ENCODE data around the gene SCN8A.

Gene SCN8A

DNA sequence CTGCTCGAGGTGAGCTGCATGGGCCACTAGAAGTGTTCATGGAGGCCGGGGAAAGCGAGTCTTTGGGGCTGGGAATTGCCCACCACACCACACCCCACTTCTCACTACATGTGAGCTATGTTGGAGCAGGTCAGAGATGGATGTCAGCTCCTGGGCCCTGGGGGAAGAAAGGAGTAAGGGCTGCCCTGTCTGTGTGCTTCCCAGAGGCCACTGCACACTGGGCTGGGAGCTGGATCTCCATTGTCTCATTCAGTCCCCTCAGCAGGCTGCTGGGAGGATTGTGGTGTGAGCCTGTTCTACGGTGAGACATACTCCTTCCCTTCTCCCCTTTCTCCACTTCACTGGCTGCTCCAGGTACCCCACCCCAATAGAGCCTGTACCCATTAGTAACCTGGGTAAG, 247.0 kb downstream of the SCN8A start:
- H3K27me3 Mint-ChIP-seq (ENCODE audit: low read depth): peaks cover 4% of the 10 kb centered on the region
- H3K27ac Mint-ChIP-seq: peak overlapping the region; percentile 5 to 69 (median 8)
- TF ChIP-seq, protein P1, sequence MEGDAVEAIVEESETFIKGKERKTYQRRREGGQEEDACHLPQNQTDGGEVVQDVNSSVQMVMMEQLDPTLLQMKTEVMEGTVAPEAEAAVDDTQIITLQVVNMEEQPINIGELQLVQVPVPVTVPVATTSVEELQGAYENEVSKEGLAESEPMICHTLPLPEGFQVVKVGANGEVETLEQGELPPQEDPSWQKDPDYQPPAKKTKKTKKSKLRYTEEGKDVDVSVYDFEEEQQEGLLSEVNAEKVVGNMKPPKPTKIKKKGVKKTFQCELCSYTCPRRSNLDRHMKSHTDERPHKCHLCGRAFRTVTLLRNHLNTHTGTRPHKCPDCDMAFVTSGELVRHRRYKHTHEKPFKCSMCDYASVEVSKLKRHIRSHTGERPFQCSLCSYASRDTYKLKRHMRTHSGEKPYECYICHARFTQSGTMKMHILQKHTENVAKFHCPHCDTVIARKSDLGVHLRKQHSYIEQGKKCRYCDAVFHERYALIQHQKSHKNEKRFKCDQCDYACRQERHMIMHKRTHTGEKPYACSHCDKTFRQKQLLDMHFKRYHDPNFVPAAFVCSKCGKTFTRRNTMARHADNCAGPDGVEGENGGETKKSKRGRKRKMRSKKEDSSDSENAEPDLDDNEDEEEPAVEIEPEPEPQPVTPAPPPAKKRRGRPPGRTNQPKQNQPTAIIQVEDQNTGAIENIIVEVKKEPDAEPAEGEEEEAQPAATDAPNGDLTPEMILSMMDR (IDR thresholded peaks at IDR 0.05; ENCODE audit: unreplicated experiment in 3 of 3): no peak
- H3K36me3 Mint-ChIP-seq (ENCODE audit: low read depth): peaks cover 5% of the 10 kb centered on the region
- H3K4me1 Mint-ChIP-seq: peaks cover 52% of the 10 kb centered on the region
- no peaks in the 10 kb centered on the region for H3K9me3 Mint-ChIP-seq
- H3K4me3 Mint-ChIP-seq: peak overlapping the region in 1 of 3 experiments; percentile 19

DNA sequence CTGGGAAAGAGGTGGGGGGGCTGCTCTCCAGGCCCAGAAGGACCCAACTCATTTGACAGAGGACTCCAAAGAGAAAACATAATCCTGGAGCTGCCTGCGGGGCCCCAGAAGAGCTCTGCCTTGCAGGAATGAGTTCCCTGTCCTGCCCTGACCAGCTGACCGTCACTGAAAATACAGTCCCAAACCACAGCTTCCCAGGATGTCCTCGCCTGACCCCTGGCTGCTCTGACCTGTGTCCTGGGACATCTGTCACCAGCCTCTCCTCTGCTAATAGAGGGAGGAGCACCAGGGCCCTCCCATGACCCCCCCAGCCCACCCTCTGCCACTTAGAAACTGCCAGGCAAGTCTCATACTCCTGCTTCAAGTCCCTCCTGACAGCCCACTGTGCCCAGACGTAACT, 247.7 kb downstream of the SCN8A start:
- H3K4me3 Mint-ChIP-seq: no peak overlapping the region
- H3K36me3 Mint-ChIP-seq (ENCODE audit: low read depth): peaks cover 3% of the 10 kb centered on the region
- no peaks in the 10 kb centered on the region for H3K9me3 Mint-ChIP-seq
- peak overlapping the region in 2 of 3 experiments; percentile 15 to 26 for H3K27ac Mint-ChIP-seq
- H3K4me1 Mint-ChIP-seq: peaks cover 47% of the 10 kb centered on the region
- TF ChIP-seq, protein P1 (IDR thresholded peaks at IDR 0.05; ENCODE audit: unreplicated experiment in 3 of 3): no peak
- H3K27me3 Mint-ChIP-seq (ENCODE audit: low read depth): peaks cover 4% of the 10 kb centered on the region

DNA sequence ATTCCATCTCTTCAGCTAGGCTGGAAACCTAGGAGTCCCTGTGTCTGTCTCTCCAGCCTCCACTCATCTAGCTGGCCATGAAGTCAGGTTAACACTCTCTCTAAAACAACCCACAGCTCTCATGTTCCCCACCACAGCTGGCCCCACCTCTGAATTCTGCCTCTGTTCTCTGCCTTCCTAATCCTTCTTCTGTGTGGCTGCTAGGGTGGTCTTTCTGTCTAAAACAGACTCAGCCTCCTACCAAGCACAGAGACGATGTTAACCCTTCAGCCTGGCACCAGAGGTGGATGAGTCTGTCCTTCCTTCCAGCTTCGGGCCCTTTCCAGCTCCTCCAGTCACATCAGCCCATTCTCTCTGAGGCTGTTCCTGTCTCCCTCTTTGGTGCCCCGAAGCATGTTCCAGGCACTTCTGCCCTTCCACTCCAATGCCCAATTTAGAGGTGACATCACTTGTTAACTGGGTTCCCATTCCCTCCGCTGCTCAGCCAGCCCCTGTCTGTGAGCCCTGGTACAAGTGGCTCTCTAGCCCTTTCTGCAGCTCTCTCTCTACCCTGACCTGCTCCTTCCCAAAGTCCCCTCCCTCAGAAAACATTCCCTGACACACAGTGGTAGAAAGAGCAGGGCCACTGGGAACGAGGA, 248.4 kb downstream of the SCN8A start:
- TF ChIP-seq, protein P1 (IDR thresholded peaks at IDR 0.05; ENCODE audit: unreplicated experiment in 3 of 3): no peak
- peak overlapping the region in 2 of 3 experiments; percentile 15 to 36 for H3K27ac Mint-ChIP-seq
- peaks cover 49% of the 10 kb centered on the region for H3K4me1 Mint-ChIP-seq
- H3K36me3 Mint-ChIP-seq (ENCODE audit: low read depth): peaks cover 3% of the 10 kb centered on the region
- H3K4me3 Mint-ChIP-seq: no peak overlapping the region
- H3K9me3 Mint-ChIP-seq: no peaks in the 10 kb centered on the region
- peaks cover 9% of the 10 kb centered on the region for H3K27me3 Mint-ChIP-seq (ENCODE audit: low read depth)

DNA sequence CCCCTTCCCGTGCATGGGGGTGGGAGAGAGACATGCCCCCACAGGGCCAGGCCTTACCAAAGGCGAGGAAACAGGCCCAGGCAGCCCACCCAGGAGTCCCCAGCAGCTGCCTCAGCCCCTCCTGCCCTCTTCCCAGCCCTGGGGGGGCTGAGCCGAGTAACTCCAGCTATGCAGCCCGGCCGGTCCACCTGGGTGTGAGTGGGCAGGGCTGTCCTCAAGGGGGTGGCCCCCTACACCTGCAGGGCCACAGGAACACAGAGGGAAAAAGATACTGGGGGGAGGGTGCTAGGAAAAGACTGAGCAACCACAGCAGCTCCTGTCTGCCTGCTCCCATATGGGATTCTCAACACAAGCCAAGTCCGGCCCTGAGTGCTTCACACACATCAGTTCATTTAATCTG, 249.9 kb downstream of the SCN8A start:
- Mint-ChIP-seq H3K27ac (no peak overlapping the region), H3K4me3 (no peak overlapping the region), H3K4me1 (peaks cover 60% of the 10 kb centered on the region), H3K9me3 (no peaks in the 10 kb centered on the region), H3K27me3 (ENCODE audit: low read depth) (peaks cover 18% of the 10 kb centered on the region), H3K36me3 (ENCODE audit: low read depth) (peaks cover 3% of the 10 kb centered on the region)
- TF ChIP-seq, protein P1 (IDR thresholded peaks at IDR 0.05; ENCODE audit: unreplicated experiment in 3 of 3): no peak

DNA sequence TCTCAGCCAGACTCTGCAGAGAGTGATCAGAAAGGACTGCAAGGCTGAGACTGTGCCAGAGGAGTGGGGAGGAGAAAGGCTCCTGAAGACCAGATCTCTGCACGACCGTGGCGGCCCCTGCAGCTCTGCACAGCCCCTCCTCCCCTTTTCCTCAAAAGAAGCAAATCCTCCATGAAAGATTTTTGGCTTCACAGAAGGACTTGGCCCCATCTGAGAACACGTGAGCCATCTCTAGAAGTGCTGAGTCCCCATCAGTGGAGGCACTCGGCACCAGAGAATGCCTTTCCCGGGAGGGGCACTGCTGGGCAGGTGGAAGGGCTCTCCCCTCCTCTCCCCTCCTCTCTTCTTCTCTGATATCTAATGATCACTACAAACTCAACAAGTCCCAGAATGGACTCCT, 250.7 kb downstream of the SCN8A start:
- TF ChIP-seq, protein P1 (IDR thresholded peaks at IDR 0.05; ENCODE audit: unreplicated experiment in 3 of 3): no peak
- peak overlapping the region in 2 of 3 experiments; percentile 14 to 37 for H3K4me3 Mint-ChIP-seq
- H3K27me3 Mint-ChIP-seq (ENCODE audit: low read depth): peaks cover 26% of the 10 kb centered on the region
- H3K4me1 Mint-ChIP-seq: peaks cover 62% of the 10 kb centered on the region
- H3K36me3 Mint-ChIP-seq (ENCODE audit: low read depth): peaks cover 3% of the 10 kb centered on the region
- H3K9me3 Mint-ChIP-seq: no peaks in the 10 kb centered on the region
- H3K27ac Mint-ChIP-seq: peak overlapping the region; percentile 34 to 83 (median 78)

DNA sequence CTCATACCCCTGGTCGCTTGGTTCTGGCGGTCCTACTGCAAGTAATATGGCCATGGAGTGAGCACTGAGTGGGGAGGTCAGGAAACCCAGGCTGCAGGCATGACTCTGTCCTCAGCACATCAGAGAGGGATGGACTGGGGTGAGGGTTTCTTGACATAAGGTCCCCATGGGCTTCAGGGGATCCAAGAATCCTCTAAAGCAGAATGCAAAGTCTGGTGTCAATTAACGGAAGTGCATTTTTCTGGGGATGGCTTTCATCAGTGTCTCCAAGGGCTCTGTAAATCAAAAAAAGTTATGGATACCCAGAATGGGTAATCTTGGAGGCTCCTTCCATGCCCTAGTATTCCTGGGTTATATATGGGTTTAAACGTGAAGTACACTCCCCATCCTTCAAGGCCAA, 253.8 kb downstream of the SCN8A start:
- H3K27ac Mint-ChIP-seq: peak overlapping the region; percentile 72 to 95 (median 90)
- no peaks in the 10 kb centered on the region for H3K9me3 Mint-ChIP-seq
- peak overlapping the region; percentile 44 to 91 (median 90) for H3K4me3 Mint-ChIP-seq

More for the DNA sequence above, 253.8 kb downstream of the SCN8A start:
- Mint-ChIP-seq H3K36me3 (ENCODE audit: low read depth) (peaks cover 3% of the 10 kb centered on the region), H3K27me3 (ENCODE audit: low read depth) (peaks cover 29% of the 10 kb centered on the region), H3K4me1 (peaks cover 43% of the 10 kb centered on the region)
- TF ChIP-seq, protein P1 (IDR thresholded peaks at IDR 0.05; ENCODE audit: unreplicated experiment in 3 of 3): no peak
